Neural progenitor cell (in vitro differentiated cells): ENCODE results near the gene KCNQ1.

Experiments used
- EZH2 ChIP-seq: fragments of 200-600 bp; sonication (generic); IDR thresholded peaks from 2 replicates; pipeline ENCODE4 v1.6.1; 2017; ENCODE audit warnings: antibody characterized with exemption, mild to moderate bottlenecking, moderate library complexity
- TF ChIP-seq, protein P1 (sequence below): fragments of 200-600 bp; sonication (generic); IDR thresholded peaks from 2 replicates; pipeline ENCODE4 v1.5.1; 2017; ENCODE audit warnings: antibody characterized with exemption, mild to moderate bottlenecking

GRCh38 chr11:2536440-2536989 is 91.7 kb downstream of the KCNQ1 start:
- TF ChIP-seq, protein P1, sequence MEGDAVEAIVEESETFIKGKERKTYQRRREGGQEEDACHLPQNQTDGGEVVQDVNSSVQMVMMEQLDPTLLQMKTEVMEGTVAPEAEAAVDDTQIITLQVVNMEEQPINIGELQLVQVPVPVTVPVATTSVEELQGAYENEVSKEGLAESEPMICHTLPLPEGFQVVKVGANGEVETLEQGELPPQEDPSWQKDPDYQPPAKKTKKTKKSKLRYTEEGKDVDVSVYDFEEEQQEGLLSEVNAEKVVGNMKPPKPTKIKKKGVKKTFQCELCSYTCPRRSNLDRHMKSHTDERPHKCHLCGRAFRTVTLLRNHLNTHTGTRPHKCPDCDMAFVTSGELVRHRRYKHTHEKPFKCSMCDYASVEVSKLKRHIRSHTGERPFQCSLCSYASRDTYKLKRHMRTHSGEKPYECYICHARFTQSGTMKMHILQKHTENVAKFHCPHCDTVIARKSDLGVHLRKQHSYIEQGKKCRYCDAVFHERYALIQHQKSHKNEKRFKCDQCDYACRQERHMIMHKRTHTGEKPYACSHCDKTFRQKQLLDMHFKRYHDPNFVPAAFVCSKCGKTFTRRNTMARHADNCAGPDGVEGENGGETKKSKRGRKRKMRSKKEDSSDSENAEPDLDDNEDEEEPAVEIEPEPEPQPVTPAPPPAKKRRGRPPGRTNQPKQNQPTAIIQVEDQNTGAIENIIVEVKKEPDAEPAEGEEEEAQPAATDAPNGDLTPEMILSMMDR: no peak
- TF ChIP-seq EZH2: no peak
